GM18909 (cell line): ENCODE results near the gene MICAL3.

Experiments
- ATAC-seq: cut with Tn5 transposase; IDR thresholded peaks from one replicate; pipeline ENCODE4 v1.9.1; 2021; ENCODE audit warnings: mild to moderate bottlenecking; ENCODE audit not compliant: unreplicated experiment, poor library complexity

Gene MICAL3

DNA sequence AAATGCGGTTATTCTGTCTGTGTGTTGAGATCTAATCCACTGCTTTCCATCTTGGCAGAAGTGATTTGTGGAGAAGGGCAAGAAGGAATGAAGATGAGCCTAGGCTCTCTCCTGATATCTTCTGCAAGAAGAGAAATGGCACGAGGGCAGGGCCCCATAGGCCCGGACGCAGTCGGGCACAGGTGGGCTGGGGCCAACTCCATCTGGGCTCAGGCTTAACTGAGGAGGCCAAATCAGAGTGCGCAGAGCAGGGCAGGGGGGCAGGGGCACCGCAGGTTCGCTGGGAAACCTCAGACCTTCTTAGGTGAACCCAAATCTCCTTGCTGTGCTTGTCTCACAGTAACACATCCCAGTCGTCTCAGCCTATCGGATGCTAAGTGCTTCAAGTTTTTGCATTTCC is 217.3 kb downstream of the MICAL3 start:
- ATAC-seq: no peak

DNA sequence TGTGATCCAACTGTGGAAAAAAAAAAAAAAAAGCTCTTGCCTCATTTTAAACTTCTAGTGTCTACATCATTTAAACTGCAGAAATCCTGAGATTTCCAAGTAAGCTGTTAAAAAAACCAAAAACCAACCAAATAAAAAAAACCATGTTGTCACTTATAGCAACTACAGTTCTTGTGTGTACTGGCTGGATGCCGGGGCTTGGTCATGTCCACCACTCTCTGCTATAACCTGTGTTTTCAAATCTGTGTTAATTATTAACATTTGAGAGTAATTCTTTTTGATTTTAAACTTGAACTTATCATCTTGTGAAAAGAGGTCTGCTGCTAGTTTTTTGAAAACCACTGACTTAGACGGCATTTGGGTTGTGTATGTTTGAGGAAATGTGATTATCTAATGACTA is 217.9 kb downstream of the MICAL3 start:
- ATAC-seq: no peak

DNA sequence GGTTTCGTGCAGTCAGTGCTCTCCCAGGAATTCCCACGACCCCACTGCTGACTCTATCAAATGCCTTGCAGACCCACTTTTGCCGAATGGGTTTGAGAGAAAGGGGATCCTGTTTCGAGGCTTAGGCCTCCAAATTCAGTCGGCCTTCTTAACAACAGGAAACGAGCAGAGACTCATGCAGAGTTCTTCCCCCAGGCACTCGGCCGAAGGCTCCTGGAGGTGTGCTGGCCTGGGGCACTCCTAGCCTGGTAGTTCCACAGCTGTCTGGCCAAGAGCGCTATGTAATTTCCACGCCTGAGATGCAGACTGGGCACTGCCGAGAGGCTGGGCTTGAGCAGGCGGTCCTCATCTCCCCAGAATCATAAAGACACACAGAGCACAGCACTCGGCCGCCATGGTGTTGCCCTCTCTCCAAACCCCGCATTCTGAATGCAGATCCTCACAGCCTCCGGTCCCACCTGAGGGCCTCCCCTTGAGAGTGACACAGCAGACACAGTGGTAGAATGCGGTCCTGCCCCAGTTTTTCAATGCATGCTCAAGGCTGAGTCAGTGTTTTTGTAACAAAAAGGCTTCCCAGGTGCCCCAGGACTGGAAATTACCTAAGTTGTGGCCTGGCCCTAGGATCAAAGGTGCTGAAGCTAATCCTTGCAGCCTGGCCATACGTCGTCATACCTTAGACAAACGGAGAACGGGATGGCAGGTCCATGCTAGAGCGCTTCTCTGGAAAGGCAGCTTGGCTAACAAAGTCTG is 219.9 kb downstream of the MICAL3 start:
- ATAC-seq: no peak

DNA sequence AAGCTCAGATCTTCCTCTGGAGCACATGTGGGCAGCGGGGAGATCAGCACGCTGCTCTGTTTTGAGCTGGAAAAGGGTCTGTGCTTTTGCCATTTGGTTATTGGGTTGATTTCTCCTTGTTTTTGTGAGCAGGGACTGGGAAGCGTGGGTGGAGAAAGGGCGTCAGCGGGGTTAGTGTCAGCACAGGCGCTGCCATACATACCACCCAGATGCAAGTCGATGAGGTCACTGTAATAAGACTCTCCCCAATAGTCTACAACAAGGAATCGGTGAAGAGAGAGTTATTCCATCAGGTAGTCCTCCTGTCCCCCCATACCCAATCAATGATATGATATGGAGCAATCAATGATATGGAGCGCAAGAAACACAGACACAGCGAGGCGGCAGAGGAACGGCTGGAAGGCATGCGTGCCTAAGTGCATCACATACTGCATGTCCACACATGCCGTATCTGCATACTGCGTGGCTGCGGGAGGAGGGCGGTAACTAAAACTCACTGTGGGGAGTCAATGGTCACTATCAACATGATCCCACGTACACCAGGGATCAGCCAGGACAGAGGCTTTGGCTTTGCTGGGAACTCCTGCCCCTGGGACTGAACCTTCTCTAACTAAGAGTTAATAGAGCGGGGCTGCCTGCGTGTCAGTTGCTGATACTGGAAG is 220.6 kb downstream of the MICAL3 start:
- ATAC-seq: no peak

DNA sequence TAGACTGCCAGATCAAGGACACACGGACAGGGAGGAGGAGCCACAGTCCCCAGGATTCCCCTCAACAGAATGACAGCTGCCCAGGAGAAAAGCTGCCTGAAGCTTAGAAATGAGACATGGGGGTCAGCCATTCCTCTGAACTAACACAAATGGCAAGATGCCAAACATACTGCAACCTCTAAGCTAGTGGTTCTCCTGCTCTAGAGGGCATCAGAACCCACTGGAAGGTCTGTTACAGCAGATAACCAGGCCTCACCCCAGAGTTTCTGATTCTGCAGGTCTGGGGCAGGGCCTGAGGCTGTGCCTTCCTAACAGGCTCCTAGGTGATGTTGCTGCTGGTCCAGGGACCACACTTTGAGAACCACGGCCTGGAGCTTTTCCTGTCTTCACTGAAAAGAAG is 221.5 kb downstream of the MICAL3 start:
- no peak for ATAC-seq

DNA sequence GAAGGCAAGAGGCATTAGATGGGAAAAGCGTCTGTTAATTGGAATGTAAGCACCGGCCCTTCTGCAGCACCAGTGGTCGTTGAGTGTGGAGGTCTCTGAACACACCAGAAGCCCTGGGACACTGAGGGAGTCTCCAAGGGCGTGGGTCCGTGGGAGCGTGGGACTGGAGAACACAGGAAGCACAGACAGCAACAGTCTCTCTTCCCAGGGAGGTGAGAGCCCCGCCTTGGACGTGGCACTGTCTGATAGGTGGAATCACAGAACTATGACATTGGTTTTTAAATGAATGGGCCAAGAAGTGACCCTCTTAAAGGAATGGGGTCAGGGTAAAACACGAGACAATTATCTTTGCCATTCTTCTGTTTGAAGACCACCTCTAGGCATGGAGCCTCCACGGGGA is 221.9 kb downstream of the MICAL3 start:
- no peak for ATAC-seq

DNA sequence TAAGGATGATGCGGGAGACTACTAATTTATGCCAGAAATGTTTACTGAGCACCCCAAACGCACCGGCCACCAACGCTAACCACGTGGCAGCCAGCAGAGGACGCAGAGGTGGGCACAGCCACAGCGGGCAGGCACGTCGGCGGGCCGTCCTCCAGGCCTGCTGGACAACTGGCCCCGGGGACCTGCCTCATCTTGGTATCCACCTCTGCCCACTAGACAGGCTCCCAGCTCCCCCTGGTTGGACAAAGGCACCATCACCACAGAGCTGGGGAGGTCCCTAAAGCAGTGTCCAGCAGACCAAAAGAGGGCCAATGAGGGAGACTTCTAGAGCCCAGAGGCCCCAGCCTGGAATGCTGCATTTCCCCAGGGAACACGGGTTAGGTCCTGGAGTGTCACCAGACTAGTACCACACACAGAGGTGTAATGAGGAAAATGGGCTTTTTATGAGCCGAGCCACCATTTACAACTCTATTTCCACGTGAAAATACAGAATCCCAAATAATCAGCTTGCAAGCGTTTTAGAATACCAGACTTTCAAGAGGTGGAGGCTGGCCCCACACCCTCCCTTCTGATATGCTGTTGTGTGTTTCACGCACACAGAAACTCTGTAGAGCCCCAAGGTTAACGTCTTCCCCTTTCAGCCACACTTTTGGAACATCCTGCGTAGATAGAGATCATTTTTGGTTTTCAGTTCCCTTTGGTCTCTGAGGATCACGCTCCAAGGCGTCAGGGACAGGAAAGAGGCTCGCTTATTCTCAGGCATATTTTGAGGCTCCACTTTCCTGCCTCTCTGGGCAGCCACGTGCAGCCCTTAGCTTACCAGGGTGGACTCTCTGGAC is 226.4 kb downstream of the MICAL3 start:
- ATAC-seq: peak; percentile 51

DNA sequence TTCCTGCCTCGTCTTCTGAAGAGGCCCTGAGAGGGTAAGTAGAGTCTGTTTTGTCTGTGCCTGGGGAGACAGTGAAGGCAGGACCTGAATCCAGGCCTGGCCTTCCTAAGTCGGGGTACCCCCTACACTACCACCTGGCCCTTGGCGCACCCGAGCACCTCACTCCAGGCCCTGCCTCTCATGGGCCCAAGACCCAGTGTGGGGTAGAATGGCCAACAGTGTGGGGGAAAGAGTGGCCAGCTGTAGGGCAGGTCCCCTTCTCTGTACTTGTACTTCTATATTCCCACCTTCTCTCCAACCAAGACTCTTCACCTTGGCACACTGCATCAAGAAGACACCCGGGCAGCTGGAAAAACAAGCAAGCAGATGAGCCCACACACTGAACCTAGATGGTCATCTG is 227.7 kb downstream of the MICAL3 start:
- ATAC-seq: no peak

DNA sequence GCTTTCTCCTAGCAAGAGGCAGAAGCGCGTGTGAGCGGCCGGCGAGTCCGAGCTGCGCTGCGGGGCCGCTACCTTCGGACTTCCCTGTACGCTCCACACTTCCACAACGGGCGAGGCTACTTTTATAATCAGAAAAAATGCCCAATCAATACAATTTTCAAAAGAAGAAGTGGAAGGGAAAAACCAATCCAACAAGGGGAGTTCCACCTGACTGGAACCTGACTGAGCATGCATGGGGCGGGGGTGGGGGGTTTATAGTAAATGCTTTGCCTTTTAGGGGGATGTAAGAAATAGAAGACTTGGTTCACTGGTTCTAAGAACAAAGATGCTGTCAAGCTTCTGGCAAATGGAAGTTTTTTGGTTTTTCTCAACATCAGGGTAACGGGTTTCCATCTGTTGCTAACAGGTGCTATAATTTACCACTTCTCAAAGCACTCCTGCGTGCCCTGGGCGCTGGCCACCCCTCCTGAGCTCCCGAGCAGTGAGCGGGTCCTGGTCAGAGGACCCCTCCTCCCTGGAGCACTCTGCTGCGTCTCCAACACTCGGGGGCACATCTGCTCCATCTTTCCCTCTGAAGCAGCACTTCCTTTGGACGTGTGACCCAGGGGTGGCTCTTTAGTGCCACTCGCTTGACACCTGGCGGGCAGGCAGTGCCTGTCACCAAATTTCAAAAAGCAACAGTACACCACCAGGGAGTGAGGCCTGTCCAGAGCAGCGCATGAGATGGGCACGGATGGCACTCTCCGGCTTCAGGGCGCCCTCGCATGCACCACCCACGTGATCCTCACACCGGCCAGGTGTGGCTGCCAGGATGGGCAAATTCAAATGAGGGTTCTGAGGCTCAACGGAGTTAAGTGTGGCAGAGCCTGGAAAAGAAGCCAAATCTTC is 228.5 kb downstream of the MICAL3 start:
- ATAC-seq: no peak

DNA sequence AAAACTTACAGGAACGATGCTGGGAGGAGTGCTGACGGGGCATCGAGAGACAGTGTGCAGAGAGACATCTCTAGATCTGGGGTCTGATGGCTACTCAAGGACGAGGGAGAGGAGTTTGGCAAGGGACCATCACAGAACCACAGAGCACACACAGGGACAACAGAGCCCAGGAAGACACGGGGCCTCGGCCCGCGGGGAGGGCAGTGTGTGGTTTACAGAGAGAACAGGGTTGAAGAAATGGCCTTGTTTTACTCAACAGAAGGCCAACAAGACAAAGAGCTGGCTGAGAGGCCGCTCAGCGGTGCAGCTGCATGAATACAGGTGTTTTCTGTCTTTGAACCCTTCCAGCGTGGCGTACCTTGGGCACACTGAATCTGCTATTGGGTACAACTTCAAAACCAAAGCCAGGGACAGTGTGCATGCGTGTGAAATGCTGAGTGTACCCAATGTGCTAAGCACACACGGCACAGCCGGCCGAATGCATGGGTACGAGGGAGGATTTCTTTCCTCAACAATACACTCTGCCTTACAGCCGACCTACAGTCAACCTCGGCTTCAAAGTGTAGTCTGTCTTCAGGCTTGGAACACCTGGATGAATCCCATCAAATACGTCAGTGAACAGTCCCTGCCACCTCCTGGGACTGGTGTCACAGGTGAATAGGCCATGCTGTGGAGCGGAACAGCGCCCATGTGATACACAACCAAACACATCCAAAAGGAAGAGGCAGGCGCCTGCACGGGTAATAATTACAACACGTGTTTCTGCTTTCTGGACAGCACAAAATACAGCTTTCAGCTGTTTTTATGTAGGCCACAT is 229.4 kb downstream of the MICAL3 start:
- no peak for ATAC-seq

DNA sequence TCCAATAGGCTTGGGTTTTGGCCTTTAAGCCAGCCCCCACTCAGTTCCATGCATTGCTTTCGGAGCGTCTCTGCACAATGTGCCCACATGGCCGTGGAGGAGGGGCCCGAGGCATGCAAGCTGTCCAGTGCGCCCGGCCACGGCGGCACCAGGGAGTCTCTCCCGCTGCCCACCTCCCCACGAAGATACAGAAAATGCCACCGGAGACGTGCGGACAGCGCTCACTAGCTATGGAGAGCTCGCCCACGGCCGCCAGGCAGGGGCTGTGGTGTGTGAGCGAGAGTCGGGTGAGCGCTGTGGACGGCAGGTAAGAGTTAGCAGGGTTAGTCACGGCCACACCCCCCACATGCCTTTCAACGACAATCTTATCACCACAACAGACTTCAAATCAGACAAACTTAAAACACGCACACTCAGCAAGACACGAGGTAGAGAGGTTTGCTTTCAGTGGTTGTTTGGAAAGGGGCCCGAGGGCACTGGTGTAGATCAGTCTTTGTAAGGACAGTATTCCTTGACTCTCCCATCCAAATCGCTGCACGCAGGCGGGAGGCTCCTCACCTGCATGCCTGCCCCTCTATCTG is 231.4 kb downstream of the MICAL3 start:
- no peak for ATAC-seq

DNA sequence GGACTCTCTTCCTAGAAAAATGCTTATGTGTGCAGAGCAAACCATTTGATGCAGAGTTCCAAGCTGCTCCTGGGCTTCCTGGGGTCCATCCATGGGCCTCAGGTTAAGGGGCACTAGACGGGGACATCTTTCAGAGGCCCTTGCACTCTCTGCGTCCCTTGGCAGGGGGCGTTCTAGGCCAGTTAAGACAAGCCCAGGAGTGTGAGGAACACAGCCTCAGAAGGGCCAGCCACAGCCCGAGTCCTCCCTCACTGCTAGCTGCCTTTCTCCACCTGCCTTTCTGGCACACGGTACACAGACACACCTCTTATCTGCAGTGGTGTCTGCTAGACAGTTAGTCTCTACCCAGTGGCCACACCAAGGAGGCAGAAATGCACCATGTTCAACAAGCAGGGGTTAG is 232.1 kb downstream of the MICAL3 start:
- ATAC-seq: no peak

DNA sequence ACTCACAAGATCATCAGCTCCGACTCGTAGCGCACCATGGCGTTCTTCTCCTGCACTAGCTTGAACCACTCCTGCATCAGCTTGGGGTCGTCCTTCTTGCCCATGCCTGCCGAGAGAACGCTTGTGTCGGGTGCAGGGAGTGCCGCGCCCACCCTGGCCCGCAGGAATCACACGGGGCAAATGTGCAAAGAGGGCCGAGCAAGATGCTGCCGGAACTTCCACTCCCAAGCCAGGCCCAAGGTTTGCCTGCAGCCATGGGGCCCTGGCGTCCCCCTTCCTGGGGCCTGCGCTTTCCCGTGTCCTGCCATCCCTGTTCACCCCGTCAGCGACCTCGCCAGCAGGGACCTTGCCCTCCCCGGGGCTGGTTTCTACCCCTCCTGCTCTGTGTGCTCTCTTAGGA is 233.2 kb downstream of the MICAL3 start:
- ATAC-seq: no peak

DNA sequence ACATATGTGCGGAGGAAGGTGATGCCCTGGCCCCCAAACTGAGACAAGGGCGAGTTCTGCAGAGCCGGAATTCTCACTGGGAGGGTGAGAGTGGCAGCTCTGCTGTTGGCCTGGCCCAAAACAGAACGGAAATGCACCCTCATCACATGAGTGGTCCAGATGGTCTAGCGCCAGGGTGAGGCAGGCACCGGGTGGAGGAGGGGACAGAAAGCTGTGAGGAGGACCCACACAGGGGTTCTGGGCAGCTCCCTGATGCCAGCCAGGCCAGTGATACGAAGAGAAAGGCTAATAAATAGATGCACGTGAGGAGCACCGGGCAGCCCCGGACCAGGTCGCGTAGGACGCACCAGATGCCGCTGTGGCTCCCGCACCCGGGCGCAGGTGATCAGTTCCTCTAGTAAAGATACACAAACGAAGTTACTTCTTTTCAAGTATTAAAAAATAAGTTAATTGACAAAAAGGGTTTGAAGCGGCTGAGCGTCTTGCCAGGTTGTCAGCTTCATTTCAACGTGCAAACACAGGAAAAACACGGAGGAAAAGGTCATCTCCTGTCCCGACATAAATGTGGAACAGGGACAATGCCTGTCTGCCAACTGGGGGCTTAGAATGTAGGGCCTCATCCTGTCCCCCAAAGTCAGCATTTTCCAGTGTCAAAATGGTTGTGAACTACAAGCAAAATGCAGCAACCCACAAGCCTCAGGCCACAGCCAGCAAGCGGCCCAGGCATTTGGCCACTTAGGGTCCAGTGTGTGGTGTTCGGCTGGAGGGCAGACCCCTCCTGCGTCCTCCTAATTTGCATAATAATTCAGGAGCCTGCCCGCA is 234.8 kb downstream of the MICAL3 start:
- ATAC-seq: no peak

DNA sequence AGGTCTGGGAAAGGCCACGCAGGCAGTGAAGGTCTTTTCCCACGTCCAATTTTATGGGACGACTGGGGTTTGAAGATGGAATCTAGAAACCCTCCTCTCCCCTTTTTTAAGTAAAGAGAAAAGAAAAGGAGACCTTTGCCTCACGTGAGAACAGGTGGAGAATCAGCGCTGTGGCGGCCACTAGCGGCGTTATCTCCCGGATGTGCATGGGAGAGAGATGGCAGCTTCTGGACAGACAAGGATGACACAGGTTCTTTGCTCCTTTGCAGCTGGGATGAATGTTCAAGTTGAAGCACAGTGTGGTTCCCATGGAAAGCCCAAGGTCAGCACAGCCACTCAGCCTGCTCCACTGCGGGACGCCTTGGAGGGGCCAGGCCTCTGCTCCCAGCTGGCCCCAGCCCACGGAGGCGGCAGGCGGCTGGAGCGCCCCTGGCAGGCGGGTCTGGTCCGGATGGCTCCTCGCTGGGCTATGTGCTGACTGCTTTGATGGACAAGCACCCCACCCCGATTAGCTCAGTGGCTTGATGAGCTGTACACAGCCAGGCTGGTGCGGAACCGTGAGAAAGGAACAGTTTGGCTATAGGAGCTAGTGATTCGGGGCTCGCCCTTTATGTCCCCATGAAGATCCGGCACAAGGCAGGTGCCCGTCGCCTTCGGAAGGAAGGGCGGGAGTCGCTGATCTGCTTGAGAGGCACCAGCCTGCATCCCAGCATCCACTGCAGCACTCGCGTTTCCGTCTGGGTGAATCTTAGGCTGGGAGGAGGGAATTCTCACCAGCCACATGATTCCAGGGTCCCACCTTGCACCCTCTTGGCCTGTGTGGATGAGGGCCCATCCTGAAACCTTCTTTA is 235.6 kb downstream of the MICAL3 start:
- ATAC-seq: no peak

DNA sequence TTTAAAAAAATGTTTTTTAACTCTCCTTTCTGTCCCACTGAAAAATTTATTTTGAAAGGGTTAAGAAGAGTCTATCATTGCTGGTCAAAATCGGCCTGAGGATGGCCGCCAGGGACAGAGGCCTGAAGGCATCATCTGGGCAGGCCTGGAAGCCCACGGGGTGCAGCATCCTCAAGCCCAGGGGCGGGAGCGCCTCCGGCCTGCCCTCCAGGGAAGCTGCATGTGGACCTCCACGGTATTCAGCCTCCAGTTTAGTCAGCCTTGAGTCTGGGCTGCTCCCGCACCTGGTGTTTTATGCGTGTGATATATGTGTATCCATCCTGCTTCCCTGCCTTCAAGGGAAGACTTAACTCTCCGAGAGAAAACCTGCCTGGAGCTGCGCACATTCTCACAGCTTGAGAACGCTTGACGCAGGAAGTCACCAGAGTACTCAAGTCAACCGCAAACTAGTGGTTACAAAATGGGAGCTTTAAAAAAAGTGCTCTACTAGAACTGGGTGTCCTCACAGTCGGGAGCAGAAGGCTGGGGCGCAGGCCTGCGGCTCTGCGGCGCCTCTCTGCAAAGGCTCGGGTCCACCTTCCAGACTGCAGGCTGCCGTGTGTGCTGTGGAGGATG is 236.5 kb downstream of the MICAL3 start:
- no peak for ATAC-seq

DNA sequence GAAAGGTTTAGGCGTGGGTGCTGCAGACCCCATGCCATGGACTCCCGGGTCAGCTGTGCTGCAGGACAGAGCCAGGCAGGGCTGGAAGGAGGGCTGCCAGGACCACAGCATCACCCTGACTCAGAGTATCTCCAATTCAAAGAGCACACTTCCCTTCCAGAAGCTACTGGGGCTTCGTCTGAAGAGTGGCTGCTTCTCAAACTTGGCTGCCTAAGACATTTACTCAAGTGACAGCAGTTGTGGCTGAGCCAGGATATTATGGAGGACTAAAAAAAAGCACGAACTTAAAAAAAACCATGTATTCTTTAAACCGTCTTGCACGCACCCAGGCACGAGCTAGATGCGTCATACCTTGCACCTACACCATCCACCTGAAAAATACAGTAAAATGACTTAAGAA is 237.1 kb downstream of the MICAL3 start:
- no peak for ATAC-seq
